GM12892 (cell line): ENCODE data around the gene CCL8.

ENCODE experiments used
- POLR2A ChIP-seq: IDR thresholded peaks from 2 replicates; pipeline ENCODE4 v1.6.1; 2011; ENCODE audit warnings: low read depth, low read length, control low read depth
- POLR2AphosphoS5 ChIP-seq: IDR thresholded peaks from 2 replicates; pipeline ENCODE4 v1.6.1; 2011; ENCODE audit warnings: low read depth, low read length, control low read depth
- TAF1 ChIP-seq: IDR thresholded peaks from 2 replicates; pipeline ENCODE4 v1.6.1; 2011; ENCODE audit warnings: low read depth, mild to moderate bottlenecking, control low read depth, low read length, borderline replicate concordance

- TF ChIP-seq POLR2A, result no peak
- no peak for TF ChIP-seq POLR2AphosphoS5
- TF ChIP-seq TAF1, result no peak
Observed at GRCh38 chr17:34366529-34367107, 47.4 kb downstream of the CCL8 start.
